Measurements from ENCODE around the gene LRP1. TPM values are rescaled to one million over a fixed set of nuclear protein-coding genes. Genes with fewer than 3 reads are reported as not detected.

LRP1 gene
- total RNA-seq, 2 donors from 2014 or later, result 3.8 to 11.6 TPM

DNA sequence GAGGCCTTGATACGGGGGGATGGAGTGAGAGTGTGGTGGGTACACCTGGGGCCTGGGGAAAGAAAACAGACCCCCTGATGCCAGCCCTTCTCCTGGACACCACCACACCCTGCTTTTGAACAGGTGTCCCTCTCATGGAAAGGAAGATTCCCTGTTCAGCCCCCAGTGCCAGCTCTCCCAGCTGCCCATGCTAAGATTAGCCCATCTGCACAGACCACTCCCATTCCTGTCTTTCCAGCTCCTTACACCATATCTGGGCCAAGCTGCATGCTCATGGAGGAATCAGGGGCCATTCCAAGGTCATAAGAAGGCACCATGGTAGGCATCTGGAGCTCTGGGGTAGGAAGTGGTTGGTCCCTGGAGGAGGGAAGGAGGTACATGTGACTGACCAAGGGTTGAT lies 29.7 kb upstream of the LRP1 start:
- peaks cover 3% of the 10 kb centered on the region for H3K36me3 Mint-ChIP-seq (ENCODE audit: low read depth)
- H3K4me3 Mint-ChIP-seq, result peak overlapping the region; percentile 45
- no peak for DNase-seq
- no peaks in the 10 kb centered on the region for H3K27me3 Mint-ChIP-seq
- H3K9me3 ChIP-seq (ENCODE audit: control insufficient read depth, low read length, poor library complexity, severe bottlenecking), result no peaks in the 10 kb centered on the region
- ATAC-seq, result no peak
- H3K27ac Mint-ChIP-seq, result no peak overlapping the region
- peaks cover 24% of the 10 kb centered on the region for H3K4me1 Mint-ChIP-seq

DNA sequence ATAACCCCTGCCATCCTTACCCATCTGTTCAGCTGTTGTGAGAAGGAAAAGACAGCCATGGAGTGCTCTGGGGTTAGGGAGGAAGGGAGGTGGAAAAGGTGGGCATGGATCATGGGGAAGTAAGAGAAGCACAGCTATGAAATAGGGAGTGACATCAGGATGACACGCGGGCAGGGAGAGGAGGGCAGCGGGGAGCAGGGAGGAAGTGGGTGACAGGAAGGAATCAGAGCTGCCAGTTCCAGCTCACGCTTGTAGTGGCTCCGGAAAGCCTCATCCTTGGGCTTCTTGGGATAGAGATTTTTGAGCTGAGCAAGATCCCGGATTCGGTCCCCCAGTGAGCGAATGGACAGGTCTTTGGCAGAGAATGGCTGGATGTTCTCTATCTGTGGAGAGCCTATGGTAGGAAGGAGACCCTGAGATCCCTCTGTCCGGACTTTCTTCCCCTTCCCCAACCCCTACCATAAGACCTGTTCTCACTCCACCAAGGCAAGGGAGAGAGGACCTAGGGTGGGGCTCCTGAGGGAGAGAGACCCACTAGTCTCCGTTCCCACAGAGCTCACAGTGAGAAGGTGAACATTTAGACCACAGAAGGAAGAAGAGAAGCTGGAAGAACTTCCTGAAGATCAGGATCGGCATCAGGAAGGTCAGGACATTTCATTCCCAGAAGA lies 29.1 kb upstream of the LRP1 start:
- H3K27me3 Mint-ChIP-seq, result no peaks in the 10 kb centered on the region
- ATAC-seq (no peak), DNase-seq (no peak)
- H3K4me3 Mint-ChIP-seq, result no peak overlapping the region
- H3K36me3 Mint-ChIP-seq (ENCODE audit: low read depth), result peaks cover 5% of the 10 kb centered on the region
- no peaks in the 10 kb centered on the region for H3K9me3 ChIP-seq (ENCODE audit: control insufficient read depth, low read length, poor library complexity, severe bottlenecking)
- peaks cover 21% of the 10 kb centered on the region for H3K4me1 Mint-ChIP-seq
- H3K27ac Mint-ChIP-seq, result peak overlapping the region; percentile 82

DNA sequence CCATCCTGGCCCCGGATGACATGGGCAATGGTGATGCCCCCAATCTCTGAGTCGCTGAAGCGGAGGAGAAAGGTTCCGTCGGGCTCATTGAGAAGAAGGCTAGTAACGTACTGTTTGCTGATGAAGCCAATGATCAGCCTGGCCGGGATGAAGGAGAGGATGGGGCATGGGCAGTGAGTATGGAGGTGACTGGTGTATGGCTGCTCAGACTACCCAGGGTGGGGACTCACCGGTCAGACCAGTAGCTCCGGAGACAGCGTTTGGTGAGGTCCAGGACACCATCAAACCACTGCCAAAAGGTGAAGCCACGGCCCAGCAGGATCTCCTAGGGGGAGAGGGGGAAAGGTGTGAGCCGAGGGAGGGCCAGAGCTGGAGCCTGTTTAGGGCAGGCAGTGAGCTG lies 28.5 kb upstream of the LRP1 start:
- Mint-ChIP-seq H3K4me3 (no peak overlapping the region), H3K4me1 (peaks cover 19% of the 10 kb centered on the region)

DNA sequence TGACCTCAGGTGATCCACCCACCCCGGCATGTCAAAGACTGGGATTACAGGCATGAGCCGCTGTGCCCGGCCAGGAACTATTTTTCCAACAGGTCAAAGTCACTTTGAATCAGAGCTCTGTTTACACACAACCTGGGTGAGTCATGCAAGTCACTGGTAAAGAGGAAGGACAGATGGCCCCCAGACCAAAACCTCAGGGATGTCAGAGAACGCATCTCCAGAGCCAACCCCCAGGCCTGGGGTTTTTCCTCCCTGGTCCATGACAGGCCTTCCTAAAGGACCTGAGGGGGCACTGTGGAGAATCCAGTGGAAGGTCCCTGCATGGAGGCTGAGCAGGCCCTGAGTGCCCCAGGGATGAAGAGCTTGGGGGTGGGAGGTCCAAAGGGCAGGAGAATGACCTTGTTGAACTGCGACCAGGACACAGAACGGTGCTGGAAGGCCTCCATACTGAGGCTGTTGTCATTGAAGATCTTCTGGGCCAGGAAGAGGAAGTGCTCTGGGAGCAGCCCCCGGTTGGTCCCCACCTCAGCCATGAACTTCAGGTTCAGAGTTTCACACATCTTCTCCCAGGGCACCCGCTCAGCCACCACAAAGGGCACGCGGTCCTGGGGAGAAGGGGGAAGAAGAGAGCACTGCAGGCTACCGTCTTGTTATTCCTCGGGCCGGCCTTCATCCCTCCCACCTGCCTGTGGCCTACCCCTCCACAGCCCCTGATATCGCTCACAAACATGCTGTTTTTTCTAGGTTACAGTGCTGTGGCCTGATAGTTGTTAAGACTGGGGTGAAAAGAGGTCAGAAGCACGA lies 26.2 kb upstream of the LRP1 start:
- H3K4me3 Mint-ChIP-seq, result no peak overlapping the region
- no peaks in the 10 kb centered on the region for H3K27me3 Mint-ChIP-seq
- H3K36me3 Mint-ChIP-seq (ENCODE audit: low read depth), result peaks cover 8% of the 10 kb centered on the region
- DNase-seq (no peak), ATAC-seq (peak; percentile 16)
- peaks cover 17% of the 10 kb centered on the region for H3K4me1 Mint-ChIP-seq
- no peaks in the 10 kb centered on the region for H3K9me3 ChIP-seq (ENCODE audit: control insufficient read depth, low read length, poor library complexity, severe bottlenecking)
- peak overlapping the region; percentile 82 for H3K27ac Mint-ChIP-seq

More for the DNA sequence above, 28.5 kb upstream of the LRP1 start:
- no peak for ATAC-seq
- H3K36me3 Mint-ChIP-seq (ENCODE audit: low read depth), result peaks cover 6% of the 10 kb centered on the region
- no peak for DNase-seq
- H3K27ac Mint-ChIP-seq, result peak overlapping the region; percentile 82
- H3K9me3 ChIP-seq (ENCODE audit: control insufficient read depth, low read length, poor library complexity, severe bottlenecking), result no peaks in the 10 kb centered on the region
- H3K27me3 Mint-ChIP-seq, result no peaks in the 10 kb centered on the region

DNA sequence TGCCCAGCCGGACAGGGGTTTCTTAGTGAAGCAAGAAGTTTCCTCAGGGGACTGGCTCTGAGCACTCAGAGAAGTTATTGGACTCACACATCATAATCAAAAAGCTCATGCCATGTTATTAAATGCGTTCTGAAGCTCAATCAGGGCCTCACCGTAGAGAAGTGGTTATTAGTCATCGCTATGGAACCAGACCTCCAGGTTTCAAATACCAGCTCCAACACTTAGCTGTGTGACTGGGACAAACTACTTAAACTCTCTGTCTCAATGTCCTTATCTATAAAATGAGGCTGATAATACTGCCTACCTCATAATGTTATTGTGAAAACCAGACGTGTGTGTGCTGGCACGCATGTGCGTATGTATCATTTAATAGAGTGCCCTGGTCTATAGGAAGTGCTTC lies 24.4 kb upstream of the LRP1 start:
- Mint-ChIP-seq H3K27me3 (no peaks in the 10 kb centered on the region), H3K4me1 (peaks cover 22% of the 10 kb centered on the region), H3K27ac (peak overlapping the region; percentile 75), H3K4me3 (no peak overlapping the region), H3K36me3 (ENCODE audit: low read depth) (peaks cover 8% of the 10 kb centered on the region)
- no peak for DNase-seq
- no peak for ATAC-seq
- H3K9me3 ChIP-seq (ENCODE audit: control insufficient read depth, low read length, poor library complexity, severe bottlenecking), result no peaks in the 10 kb centered on the region

DNA sequence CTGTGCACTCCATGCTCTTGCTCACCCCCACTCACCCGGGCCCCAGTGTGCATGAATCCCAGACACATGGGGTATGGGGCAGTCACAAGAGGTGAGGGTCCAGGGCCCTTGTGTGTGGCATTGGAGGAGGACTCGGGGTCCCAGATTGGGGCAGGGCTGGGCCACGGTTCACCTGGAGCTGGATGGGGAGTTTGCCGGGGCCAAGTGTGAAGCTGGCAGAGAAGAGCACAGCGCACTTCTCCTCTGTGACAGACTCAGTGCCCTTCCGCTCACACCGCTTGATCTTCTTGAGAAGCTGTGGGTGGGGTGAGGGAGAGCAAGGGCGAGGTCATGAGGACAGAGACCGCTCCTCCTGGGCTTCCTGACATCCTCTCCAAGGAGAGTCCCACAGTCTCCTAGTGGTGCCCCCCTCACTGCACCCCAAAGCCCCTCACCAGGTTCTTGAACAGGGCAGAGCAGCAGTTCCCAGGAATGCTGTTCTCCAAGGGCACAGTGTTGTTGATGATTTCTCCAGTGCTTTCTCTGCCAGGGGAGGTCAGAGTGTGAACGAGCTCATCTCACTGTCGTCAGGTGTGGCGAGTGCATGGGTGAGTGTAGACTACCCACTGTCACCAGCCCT lies 23.9 kb upstream of the LRP1 start:
- H3K27ac Mint-ChIP-seq, result peak overlapping the region; percentile 75
- ATAC-seq, result no peak

DNA sequence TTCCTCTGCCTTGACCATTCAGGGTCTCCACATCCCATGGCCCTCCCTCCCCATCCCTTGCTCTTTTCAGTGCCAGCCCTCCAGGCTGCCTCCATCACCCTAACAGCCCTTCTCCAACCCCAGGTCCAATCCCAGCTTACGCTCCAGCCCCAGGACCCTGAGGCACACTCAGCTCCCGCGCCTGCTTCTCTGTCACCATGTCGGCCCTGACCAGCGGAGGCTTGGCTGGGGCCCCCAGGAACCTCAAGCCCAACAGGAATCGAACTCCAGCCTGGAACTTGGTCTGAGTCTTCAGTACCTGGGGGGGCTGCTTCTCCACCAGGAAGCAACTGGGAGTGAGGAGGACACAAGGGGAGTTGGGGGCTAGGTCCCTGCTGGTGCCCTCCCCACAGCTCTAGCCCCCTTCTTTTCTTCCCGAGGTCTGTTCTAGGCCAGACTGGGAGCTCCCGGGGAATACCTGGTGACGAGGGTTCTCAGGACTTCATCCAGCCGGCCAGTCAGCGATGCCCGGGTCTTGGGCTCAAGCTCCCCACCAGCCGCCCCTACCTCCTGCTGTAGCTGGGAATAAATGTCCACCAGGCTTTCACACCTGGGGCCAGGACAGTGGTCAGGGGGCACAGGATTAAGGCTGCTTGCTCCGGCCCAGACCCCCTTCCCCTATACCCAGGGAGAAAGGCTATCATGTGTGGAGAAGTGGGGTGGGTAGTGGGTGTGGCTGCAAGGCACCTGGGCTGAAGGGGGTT lies 23.1 kb upstream of the LRP1 start:
- peaks cover 7% of the 10 kb centered on the region for H3K36me3 Mint-ChIP-seq (ENCODE audit: low read depth)
- no peak for ATAC-seq
- no peaks in the 10 kb centered on the region for H3K27me3 Mint-ChIP-seq
- peak overlapping the region; percentile 75 for H3K27ac Mint-ChIP-seq
- DNase-seq, result no peak
- H3K4me3 Mint-ChIP-seq, result no peak overlapping the region
- peaks cover 27% of the 10 kb centered on the region for H3K4me1 Mint-ChIP-seq
- H3K9me3 ChIP-seq (ENCODE audit: control insufficient read depth, low read length, poor library complexity, severe bottlenecking), result no peaks in the 10 kb centered on the region

More for the DNA sequence above, 23.9 kb upstream of the LRP1 start:
- Mint-ChIP-seq H3K27me3 (no peaks in the 10 kb centered on the region), H3K36me3 (ENCODE audit: low read depth) (peaks cover 7% of the 10 kb centered on the region), H3K4me1 (peaks cover 22% of the 10 kb centered on the region), H3K4me3 (no peak overlapping the region)
- no peak for DNase-seq
- H3K9me3 ChIP-seq (ENCODE audit: control insufficient read depth, low read length, poor library complexity, severe bottlenecking), result no peaks in the 10 kb centered on the region

DNA sequence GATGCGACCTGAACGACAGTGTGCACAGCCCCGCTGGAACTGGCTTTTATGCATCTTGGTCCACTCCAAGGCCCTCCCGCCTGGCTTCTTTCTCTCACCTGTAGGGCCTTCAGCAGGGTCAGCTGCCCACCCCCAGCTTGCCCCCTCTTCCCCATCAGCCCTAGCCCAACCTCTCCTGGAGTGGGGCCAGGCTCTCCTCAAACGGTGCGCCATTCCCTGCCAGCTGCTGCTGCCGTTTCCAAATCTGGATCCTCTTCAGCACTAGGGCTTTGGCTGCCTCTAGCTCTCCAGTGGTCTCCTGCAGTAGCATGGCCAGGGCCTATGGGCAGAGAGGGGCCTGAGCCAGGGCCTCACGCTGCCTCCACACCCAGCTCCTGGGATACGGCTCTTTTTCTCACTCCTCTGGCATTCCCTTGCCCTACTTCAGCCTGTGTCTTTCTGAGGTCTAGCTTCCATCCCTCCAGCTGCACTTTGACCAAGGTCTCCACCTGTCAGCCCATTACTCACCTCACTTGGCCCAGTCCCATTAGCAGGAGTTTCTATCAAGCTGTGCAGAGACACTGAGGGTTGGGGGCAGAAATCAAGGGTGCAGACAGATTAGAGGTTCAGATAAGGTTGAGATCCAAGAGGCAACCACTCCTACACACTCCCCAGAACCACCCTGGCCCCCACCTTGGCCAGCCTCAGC lies 22.1 kb upstream of the LRP1 start:
- H3K9me3 ChIP-seq (ENCODE audit: control insufficient read depth, low read length, poor library complexity, severe bottlenecking), result no peaks in the 10 kb centered on the region
- peak overlapping the region; percentile 99 for H3K27ac Mint-ChIP-seq
- H3K27me3 Mint-ChIP-seq, result no peaks in the 10 kb centered on the region
- H3K4me1 Mint-ChIP-seq, result peaks cover 26% of the 10 kb centered on the region
- H3K36me3 Mint-ChIP-seq (ENCODE audit: low read depth), result peaks cover 9% of the 10 kb centered on the region
- no peak for ATAC-seq
- DNase-seq, result no peak
- no peak overlapping the region for H3K4me3 Mint-ChIP-seq

DNA sequence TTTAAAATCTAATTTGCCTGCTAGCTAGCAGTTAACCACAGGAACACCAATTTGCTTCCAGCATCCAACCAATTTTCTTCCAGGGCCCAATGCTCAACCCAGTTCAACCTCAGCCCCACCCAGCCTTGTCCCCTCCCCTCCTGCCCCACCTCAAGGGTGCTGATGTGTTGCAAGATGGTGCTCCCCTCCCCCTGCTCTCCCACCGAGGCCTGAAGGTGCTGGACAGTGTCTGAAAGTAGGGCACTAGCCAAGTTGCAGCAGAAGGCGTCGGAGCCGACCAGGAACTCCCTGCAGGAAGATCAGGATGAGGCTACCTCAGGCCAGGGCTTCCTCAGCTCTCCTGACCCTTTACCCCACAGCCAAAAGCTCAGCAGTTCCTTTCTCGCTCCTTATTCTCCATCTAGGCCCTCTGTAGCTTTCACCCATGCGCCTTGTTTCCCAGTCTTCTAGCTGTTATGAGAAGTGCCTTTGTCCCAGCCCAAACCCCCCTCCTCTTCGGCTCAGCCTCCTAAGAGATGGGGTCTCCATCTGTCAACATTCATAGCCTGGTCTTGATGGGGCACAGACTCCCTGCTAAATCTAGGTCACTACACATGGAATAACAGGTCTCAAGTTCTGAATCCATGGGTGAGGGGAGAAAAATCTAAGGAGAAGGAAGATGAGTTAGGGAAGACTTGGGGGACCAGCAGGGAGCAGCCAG lies 20.7 kb upstream of the LRP1 start:
- Mint-ChIP-seq H3K4me3 (no peak overlapping the region), H3K27ac (peak overlapping the region; percentile 99), H3K4me1 (peaks cover 34% of the 10 kb centered on the region), H3K27me3 (no peaks in the 10 kb centered on the region), H3K36me3 (ENCODE audit: low read depth) (peaks cover 11% of the 10 kb centered on the region)
- DNase-seq (no peak), ATAC-seq (no peak)
- no peaks in the 10 kb centered on the region for H3K9me3 ChIP-seq (ENCODE audit: control insufficient read depth, low read length, poor library complexity, severe bottlenecking)

DNA sequence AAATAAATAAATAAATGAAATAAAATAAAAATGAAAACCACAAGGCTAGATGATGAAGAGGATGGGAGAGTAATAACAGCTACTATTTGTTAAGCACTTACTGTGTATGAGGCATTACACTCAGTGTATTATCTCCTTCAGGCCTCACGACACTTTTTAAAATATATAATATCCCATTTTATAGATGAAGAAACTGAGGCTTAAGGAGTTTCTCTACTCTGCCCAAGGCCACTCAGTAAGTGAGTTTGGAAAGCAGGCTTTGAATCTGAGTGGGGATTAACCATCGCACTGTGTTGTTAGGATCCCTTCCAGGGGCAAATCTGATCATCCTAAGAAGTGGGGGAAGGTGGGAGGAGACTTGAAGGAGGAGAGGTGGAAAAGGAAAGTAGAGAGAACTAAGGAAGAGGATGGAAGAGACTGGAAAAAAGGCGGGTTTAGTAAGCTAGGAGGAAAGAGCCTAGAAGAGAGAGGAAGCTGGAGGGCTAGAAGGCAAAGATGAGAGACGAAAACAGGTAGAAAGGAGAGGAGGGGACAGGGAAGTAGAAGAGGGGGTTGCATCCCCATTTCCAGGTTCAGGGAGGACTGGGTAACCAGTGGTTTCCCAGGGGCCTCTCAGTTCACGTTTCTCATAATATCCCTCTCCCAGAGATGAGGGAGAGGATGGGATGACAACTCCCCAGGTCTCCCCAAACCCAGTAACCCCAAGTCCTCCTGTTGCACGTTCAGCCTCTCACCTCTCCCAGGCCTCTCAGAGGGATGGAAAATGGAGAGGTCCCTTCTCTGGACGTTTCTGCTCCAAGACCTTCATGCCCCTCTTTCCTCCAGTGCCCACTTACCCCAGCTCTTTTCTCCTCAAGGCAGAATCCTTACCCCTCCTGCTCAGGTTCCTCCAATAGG lies 18.8 kb upstream of the LRP1 start:
- H3K27me3 Mint-ChIP-seq, result no peaks in the 10 kb centered on the region
- H3K27ac Mint-ChIP-seq, result peak overlapping the region; percentile 99
- ATAC-seq, result no peak
- DNase-seq, result no peak
- no peaks in the 10 kb centered on the region for H3K9me3 ChIP-seq (ENCODE audit: control insufficient read depth, low read length, poor library complexity, severe bottlenecking)
- peaks cover 8% of the 10 kb centered on the region for H3K36me3 Mint-ChIP-seq (ENCODE audit: low read depth)
- peaks cover 38% of the 10 kb centered on the region for H3K4me1 Mint-ChIP-seq
- H3K4me3 Mint-ChIP-seq, result peak overlapping the region; percentile 100

DNA sequence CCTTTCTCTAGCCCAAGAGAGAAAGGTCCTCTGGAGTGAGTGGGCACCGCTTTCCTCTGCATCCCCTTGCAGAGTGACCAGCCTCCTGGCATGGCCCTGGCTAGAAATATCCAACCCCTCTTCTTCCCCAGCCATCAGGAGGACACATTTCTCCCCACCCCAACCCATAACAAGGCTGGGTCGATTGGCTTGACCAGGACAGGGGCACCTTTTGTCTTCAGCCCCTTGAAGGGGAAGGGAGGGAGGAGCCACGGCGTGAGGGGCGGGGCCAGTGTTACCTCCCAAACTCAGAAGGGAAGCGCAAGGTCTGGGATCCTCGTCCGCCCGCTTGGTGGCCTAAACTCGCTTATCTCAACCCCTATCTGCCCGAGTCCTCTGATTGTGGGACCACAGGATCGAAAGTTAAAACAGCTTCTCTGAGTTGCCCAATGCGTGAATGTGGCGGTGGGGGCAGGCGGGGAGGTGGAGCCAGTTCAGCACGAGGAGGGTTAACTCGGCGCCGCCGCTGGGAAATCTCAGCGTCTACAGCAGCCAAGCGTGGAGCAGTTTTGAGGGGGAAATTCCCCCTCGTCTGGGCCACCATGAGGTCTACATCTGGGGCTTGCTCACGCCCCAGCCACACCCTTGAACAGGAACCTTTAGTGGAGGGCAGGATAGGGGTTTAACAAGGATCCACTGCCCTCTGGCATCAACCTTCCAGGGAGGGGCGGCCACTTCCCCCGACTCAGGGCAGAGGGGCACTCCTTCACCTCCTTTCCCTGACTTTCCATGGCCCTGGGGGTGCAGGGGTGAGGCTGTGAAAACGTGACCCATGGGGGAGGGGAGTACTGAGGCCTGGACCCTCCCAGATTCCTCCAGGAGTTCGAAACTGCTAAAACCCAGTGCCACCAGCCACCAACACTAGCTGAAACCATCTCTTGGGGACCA lies 17.9 kb upstream of the LRP1 start:
- no peaks in the 10 kb centered on the region for H3K27me3 Mint-ChIP-seq
- H3K36me3 Mint-ChIP-seq (ENCODE audit: low read depth), result peaks cover 8% of the 10 kb centered on the region
- H3K4me1 Mint-ChIP-seq, result peaks cover 38% of the 10 kb centered on the region
- peak overlapping the region; percentile 99 for H3K27ac Mint-ChIP-seq
- peak; percentile 63 for ATAC-seq
- DNase-seq, result peak; percentile 66 to 74 (median 71)
- peak overlapping the region; percentile 100 for H3K4me3 Mint-ChIP-seq
- H3K9me3 ChIP-seq (ENCODE audit: control insufficient read depth, low read length, poor library complexity, severe bottlenecking), result no peaks in the 10 kb centered on the region

All from T-helper 17 cell (primary cell).